Measurements from ENCODE around the gene MBP.
"Not testable (repeated sequence)": the region's sequence is repeated elsewhere in the genome, so short reads cannot be mapped to it uniquely, and the experiment has no call there.

The MBP gene

GRCh38 chr18:77022116-77022515 lies 110.5 kb downstream of the MBP start:
- no peaks in the 10 kb centered on the region for H3K27me3 ChIP-seq
- H3K27ac ChIP-seq, result peak overlapping the region; percentile 45
- no peak overlapping the region for H3K4me3 ChIP-seq (ENCODE audit: low read depth in 1 of 2, low read length in 1 of 2)
- no peaks in the 10 kb centered on the region for H3K9me3 ChIP-seq
- TF ChIP-seq, protein P1, sequence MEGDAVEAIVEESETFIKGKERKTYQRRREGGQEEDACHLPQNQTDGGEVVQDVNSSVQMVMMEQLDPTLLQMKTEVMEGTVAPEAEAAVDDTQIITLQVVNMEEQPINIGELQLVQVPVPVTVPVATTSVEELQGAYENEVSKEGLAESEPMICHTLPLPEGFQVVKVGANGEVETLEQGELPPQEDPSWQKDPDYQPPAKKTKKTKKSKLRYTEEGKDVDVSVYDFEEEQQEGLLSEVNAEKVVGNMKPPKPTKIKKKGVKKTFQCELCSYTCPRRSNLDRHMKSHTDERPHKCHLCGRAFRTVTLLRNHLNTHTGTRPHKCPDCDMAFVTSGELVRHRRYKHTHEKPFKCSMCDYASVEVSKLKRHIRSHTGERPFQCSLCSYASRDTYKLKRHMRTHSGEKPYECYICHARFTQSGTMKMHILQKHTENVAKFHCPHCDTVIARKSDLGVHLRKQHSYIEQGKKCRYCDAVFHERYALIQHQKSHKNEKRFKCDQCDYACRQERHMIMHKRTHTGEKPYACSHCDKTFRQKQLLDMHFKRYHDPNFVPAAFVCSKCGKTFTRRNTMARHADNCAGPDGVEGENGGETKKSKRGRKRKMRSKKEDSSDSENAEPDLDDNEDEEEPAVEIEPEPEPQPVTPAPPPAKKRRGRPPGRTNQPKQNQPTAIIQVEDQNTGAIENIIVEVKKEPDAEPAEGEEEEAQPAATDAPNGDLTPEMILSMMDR (IDR thresholded peaks at IDR 0.05), result no peak
- peaks cover 30 to 42% of the 10 kb centered on the region in 2 experiments for H3K4me1 ChIP-seq (ENCODE audit: control insufficient read depth in 1 of 2, insufficient read depth in 1 of 2, low read depth in 1 of 2, low read length in 1 of 2)
- peaks cover 92% of the 10 kb centered on the region for H3K36me3 ChIP-seq

GRCh38 chr18:77021478-77021877 lies 111.1 kb downstream of the MBP start:
- not testable (repeated sequence) for H3K4me3 ChIP-seq (ENCODE audit: low read depth in 1 of 2, low read length in 1 of 2); H3K9me3 ChIP-seq; H3K27me3 ChIP-seq
- Histone ChIP-seq H3K27ac (peak overlapping the region; percentile 45), H3K4me1 (ENCODE audit: control insufficient read depth in 1 of 2, insufficient read depth in 1 of 2, low read depth in 1 of 2, low read length in 1 of 2) (peaks cover 30 to 43% of the 10 kb centered on the region in 2 experiments), H3K36me3 (peaks cover 94% of the 10 kb centered on the region)

DNA sequence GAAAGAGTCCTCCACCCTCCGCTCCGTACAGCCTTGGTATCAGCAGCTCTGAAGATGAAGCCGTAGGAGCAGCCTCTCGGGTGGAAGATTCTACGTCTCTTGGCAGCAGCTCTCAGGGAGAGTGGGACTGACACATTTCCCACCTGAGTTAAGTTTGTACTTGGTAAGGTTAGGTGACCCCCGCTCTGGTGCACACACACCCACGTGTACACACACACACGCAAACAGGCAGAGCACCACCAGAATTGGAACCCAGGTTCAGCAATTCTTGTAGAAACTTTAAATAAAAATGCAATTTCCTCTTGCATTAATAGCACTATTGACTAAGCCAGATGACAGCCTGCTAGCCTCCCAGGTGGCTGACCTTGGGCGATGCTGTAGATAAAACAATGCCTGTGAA lies 111.5 kb downstream of the MBP start:
- TF ChIP-seq, protein P1 (IDR thresholded peaks at IDR 0.05), result no peak
- Histone ChIP-seq H3K27ac (peak overlapping the region; percentile 45), H3K4me3 (ENCODE audit: low read depth in 1 of 2, low read length in 1 of 2) (no peak overlapping the region), H3K36me3 (peaks cover 94% of the 10 kb centered on the region), H3K4me1 (ENCODE audit: control insufficient read depth in 1 of 2, insufficient read depth in 1 of 2, low read depth in 1 of 2, low read length in 1 of 2) (peaks cover 30 to 46% of the 10 kb centered on the region in 2 experiments), H3K9me3 (no peaks in the 10 kb centered on the region), H3K27me3 (no peaks in the 10 kb centered on the region)

- H3K4me1 ChIP-seq (ENCODE audit: control insufficient read depth in 1 of 2, insufficient read depth in 1 of 2, low read depth in 1 of 2, low read length in 1 of 2), result peaks cover 33 to 51% of the 10 kb centered on the region in 2 experiments
- TF ChIP-seq, protein P1 (IDR thresholded peaks at IDR 0.05), result no peak
- peaks cover 94% of the 10 kb centered on the region for H3K36me3 ChIP-seq
These were observed 112.0 kb downstream of the MBP start for GRCh38 chr18:77020561-77020960.

DNA sequence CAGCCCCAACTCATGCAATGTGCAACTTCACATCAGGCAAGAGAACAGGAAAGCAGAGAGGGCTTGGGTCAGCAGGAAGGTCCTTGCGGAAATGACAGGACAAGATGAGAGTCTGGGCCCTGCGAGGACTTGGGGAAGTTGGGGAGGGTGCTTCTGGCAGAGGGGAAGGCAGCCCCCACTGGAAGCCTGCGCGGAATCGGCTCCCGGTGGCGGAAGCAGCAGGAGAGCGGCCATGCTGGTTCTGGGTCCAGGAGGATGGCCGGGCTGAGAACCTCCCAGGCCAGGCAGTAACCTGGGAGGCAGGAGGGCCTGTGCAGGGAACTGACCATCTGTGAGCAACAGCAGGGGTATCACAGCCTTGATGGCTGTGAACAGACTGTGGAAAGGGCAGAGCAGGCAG lies 112.9 kb downstream of the MBP start:
- H3K27ac ChIP-seq, result peak overlapping the region; percentile 31
- H3K27me3 ChIP-seq, result no peaks in the 10 kb centered on the region
- H3K4me1 ChIP-seq (ENCODE audit: control insufficient read depth in 1 of 2, insufficient read depth in 1 of 2, low read depth in 1 of 2, low read length in 1 of 2), result peaks cover 42 to 60% of the 10 kb centered on the region in 2 experiments
- TF ChIP-seq, protein P1 (IDR thresholded peaks at IDR 0.05), result no peak
- H3K36me3 ChIP-seq, result peaks cover 94% of the 10 kb centered on the region
- H3K4me3 ChIP-seq (ENCODE audit: low read depth in 1 of 2, low read length in 1 of 2), result no peak overlapping the region
- H3K9me3 ChIP-seq, result no peaks in the 10 kb centered on the region

More at GRCh38 chr18:77020561-77020960, 112.0 kb downstream of the MBP start:
- H3K27ac ChIP-seq, result peak overlapping the region; percentile 45
- no peak overlapping the region for H3K4me3 ChIP-seq (ENCODE audit: low read depth in 1 of 2, low read length in 1 of 2)
- H3K9me3 ChIP-seq, result no peaks in the 10 kb centered on the region
- H3K27me3 ChIP-seq, result no peaks in the 10 kb centered on the region

- not testable (repeated sequence) for H3K27me3 ChIP-seq; H3K4me3 ChIP-seq (ENCODE audit: low read depth in 1 of 2, low read length in 1 of 2); H3K27ac ChIP-seq; H3K9me3 ChIP-seq
- H3K4me1 ChIP-seq (ENCODE audit: control insufficient read depth in 1 of 2, insufficient read depth in 1 of 2, low read depth in 1 of 2, low read length in 1 of 2), result peaks cover 50 to 70% of the 10 kb centered on the region in 2 experiments
- peaks cover 94% of the 10 kb centered on the region for H3K36me3 ChIP-seq
These were observed 113.9 kb downstream of the MBP start for GRCh38 chr18:77018650-77019049.

DNA sequence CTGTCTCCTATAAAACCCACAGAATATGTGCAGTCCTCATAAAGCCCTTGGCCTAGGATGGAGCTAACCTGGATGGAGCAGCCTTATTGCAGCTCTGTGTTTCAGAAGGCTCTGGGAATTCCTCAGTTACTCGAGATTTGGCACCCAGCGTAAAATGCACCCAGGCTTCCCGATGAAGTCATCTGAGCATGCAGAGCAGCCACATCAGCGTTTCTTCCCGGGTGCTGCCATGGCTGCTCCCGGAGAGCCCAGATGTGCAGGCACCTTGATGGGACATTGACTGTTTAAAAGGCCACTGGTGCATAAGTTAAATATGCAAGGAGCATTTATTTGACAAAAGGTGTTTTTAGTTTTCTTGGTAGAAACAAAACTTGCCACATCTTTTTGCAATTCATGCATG lies 115.2 kb downstream of the MBP start:
- Histone ChIP-seq H3K4me1 (ENCODE audit: control insufficient read depth in 1 of 2, insufficient read depth in 1 of 2, low read depth in 1 of 2, low read length in 1 of 2) (peaks cover 57 to 70% of the 10 kb centered on the region in 2 experiments), H3K27ac (peak overlapping the region; percentile 7), H3K36me3 (peaks cover 92% of the 10 kb centered on the region), H3K9me3 (no peaks in the 10 kb centered on the region), H3K27me3 (no peaks in the 10 kb centered on the region), H3K4me3 (ENCODE audit: low read depth in 1 of 2, low read length in 1 of 2) (no peak overlapping the region)
- TF ChIP-seq, protein P1 (IDR thresholded peaks at IDR 0.05), result no peak

Data from neutrophil (primary cell).